Gastroesophageal sphincter (tissue), 3 donors: ENCODE measurements around the gene PRKG1.

Source experiments
- EP300 ChIP-seq: sonication (generic); formaldehyde crosslinking; IDR thresholded peaks from one replicate; pipeline ENCODE4 v1.6.1; 2017; ENCODE audit warnings: antibody characterized with exemption, mild to moderate bottlenecking
- POLR2A ChIP-seq, 2 donors: fragments of 450-650 bp; IDR thresholded peaks; one replicate each; pipeline ENCODE4 v1.6.1; 2017; ENCODE audit warnings: antibody characterized with exemption in 2 of 2, mild to moderate bottlenecking in 2 of 2, moderate library complexity in 1 of 2
- POLR2AphosphoS5 ChIP-seq: sonication (generic); formaldehyde crosslinking; IDR thresholded peaks from one replicate; pipeline ENCODE4 v1.6.1; 2017; ENCODE audit warnings: antibody characterized with exemption
- TF ChIP-seq, protein P1 (sequence below), 4 experiments: fragments of 200-600 bp in 2 of 4; fragments of 450-650 bp in 2 of 4; sonication (generic) in 1 of 4; IDR thresholded peaks; one replicate each; pipeline ENCODE4 v1.5.1; 2017 to 2019; ENCODE audit warnings: antibody characterized with exemption in 4 of 4, mild to moderate bottlenecking in 2 of 4, moderate library complexity in 2 of 4

GRCh38 chr10:52257692-52258075 lies 1183.4 kb downstream of the PRKG1 start:
- TF ChIP-seq, protein P1, sequence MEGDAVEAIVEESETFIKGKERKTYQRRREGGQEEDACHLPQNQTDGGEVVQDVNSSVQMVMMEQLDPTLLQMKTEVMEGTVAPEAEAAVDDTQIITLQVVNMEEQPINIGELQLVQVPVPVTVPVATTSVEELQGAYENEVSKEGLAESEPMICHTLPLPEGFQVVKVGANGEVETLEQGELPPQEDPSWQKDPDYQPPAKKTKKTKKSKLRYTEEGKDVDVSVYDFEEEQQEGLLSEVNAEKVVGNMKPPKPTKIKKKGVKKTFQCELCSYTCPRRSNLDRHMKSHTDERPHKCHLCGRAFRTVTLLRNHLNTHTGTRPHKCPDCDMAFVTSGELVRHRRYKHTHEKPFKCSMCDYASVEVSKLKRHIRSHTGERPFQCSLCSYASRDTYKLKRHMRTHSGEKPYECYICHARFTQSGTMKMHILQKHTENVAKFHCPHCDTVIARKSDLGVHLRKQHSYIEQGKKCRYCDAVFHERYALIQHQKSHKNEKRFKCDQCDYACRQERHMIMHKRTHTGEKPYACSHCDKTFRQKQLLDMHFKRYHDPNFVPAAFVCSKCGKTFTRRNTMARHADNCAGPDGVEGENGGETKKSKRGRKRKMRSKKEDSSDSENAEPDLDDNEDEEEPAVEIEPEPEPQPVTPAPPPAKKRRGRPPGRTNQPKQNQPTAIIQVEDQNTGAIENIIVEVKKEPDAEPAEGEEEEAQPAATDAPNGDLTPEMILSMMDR (IDR thresholded peaks at IDR 0.05) = no peak
- TF ChIP-seq POLR2AphosphoS5 (no peak), POLR2A (IDR thresholded peaks at IDR 0.05) (no peak), EP300 (no peak)
